ENCODE data around the gene ATP4A. TPM values are rescaled to one million over a fixed set of nuclear protein-coding genes. Genes with fewer than 3 reads are reported as not detected.

The ATP4A gene
- polyA plus RNA-seq, 1 donor from 2014 or later = not detected

DNA sequence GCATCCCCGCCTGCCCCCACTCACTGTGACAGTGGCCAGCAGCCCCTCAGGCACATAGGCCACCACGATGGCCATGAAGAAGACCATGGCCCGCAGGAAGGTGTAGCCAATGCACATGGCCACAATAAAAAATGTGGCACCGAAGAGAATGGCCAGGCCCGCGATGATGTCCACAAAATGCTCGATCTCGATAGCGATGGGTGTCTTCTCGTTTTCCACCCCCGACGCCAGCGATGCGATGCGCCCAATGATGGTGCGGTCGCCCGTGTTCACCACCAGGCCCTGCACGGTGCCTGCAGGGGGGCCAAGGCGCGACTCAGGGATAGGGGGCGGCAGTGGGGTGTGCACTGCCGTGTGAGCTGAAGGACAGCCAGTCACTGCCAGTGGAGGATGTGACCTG is 3.7 kb downstream of the ATP4A start:
- Histone ChIP-seq H2AFZ (ENCODE audit: low read depth, low read length) (no peak overlapping the region), H3K9ac (ENCODE audit: low read length) (no peak overlapping the region), H3K9me2 (ENCODE audit: insufficient read depth, low read length) (no peaks in the 10 kb centered on the region), H3K27ac (ENCODE audit: low read length) (no peak overlapping the region), H3K9me3 (ENCODE audit: low read length) (no peaks in the 10 kb centered on the region), H3F3A (ENCODE audit: insufficient read depth, low read length, poor library complexity, severe bottlenecking) (no peaks in the 10 kb centered on the region), H3K79me2 (replicated peaks; ENCODE audit: insufficient read depth, low read length) (no peaks in the 10 kb centered on the region), H3K4me2 (ENCODE audit: low read length) (no peak overlapping the region), H3K4me3 (ENCODE audit: low read length) (no peak overlapping the region), H3K27me3 (ENCODE audit: insufficient read depth, low read depth, low read length) (peaks cover 30% of the 10 kb centered on the region), H3K36me3 (ENCODE audit: insufficient read depth, low read length) (no peaks in the 10 kb centered on the region), H4K20me1 (ENCODE audit: insufficient read depth) (no peaks in the 10 kb centered on the region)
- TF ChIP-seq SMC3 (conservative IDR thresholded peaks at IDR 0.05; ENCODE audit: poor library complexity) (no peak), MXI1 (conservative IDR thresholded peaks at IDR 0.05; ENCODE audit: poor library complexity, severe bottlenecking) (no peak), RAD21 (conservative IDR thresholded peaks at IDR 0.05) (no peak)
- TF ChIP-seq, protein P1, sequence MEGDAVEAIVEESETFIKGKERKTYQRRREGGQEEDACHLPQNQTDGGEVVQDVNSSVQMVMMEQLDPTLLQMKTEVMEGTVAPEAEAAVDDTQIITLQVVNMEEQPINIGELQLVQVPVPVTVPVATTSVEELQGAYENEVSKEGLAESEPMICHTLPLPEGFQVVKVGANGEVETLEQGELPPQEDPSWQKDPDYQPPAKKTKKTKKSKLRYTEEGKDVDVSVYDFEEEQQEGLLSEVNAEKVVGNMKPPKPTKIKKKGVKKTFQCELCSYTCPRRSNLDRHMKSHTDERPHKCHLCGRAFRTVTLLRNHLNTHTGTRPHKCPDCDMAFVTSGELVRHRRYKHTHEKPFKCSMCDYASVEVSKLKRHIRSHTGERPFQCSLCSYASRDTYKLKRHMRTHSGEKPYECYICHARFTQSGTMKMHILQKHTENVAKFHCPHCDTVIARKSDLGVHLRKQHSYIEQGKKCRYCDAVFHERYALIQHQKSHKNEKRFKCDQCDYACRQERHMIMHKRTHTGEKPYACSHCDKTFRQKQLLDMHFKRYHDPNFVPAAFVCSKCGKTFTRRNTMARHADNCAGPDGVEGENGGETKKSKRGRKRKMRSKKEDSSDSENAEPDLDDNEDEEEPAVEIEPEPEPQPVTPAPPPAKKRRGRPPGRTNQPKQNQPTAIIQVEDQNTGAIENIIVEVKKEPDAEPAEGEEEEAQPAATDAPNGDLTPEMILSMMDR (IDR thresholded peaks at IDR 0.05; ENCODE audit: poor library complexity, severe bottlenecking) = no peak
- TF ChIP-seq, protein P2, sequence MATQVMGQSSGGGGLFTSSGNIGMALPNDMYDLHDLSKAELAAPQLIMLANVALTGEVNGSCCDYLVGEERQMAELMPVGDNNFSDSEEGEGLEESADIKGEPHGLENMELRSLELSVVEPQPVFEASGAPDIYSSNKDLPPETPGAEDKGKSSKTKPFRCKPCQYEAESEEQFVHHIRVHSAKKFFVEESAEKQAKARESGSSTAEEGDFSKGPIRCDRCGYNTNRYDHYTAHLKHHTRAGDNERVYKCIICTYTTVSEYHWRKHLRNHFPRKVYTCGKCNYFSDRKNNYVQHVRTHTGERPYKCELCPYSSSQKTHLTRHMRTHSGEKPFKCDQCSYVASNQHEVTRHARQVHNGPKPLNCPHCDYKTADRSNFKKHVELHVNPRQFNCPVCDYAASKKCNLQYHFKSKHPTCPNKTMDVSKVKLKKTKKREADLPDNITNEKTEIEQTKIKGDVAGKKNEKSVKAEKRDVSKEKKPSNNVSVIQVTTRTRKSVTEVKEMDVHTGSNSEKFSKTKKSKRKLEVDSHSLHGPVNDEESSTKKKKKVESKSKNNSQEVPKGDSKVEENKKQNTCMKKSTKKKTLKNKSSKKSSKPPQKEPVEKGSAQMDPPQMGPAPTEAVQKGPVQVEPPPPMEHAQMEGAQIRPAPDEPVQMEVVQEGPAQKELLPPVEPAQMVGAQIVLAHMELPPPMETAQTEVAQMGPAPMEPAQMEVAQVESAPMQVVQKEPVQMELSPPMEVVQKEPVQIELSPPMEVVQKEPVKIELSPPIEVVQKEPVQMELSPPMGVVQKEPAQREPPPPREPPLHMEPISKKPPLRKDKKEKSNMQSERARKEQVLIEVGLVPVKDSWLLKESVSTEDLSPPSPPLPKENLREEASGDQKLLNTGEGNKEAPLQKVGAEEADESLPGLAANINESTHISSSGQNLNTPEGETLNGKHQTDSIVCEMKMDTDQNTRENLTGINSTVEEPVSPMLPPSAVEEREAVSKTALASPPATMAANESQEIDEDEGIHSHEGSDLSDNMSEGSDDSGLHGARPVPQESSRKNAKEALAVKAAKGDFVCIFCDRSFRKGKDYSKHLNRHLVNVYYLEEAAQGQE (IDR thresholded peaks at IDR 0.05; ENCODE audit: borderline replicate concordance) = no peak

DNA sequence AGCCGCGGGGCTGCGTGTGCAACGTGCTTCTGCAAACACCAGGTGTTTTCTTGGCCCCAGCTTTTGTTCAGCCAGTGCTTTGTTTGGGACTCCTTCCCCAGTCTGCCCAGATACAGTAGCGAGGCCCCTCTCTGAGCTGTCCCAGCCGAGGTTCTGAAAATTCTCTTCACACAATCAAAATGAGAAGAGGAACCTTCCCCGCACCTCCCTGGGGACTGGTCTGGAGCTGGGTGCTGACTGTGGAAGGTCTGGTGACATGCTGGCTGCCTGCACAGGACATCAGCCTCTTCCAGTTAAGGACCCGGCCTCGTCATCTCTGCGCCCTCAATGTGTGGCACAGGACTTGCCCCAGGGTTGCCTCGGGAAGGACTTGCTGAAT is 4.2 kb downstream of the ATP4A start:
- H3K36me3 ChIP-seq (ENCODE audit: insufficient read depth, low read length) = no peaks in the 10 kb centered on the region
- TF ChIP-seq, protein P2 (IDR thresholded peaks at IDR 0.05; ENCODE audit: borderline replicate concordance) = no peak
- TF ChIP-seq POLR2AphosphoS5 (IDR thresholded peaks at IDR 0.05) (no peak), MXI1 (conservative IDR thresholded peaks at IDR 0.05; ENCODE audit: poor library complexity, severe bottlenecking) (no peak), EZH2 (IDR thresholded peaks at IDR 0.05; ENCODE audit: borderline replicate concordance, insufficient read depth, low read length, poor library complexity, severe bottlenecking) (no peak), TAF1 (IDR thresholded peaks at IDR 0.05; ENCODE audit: low read depth) (no peak), SMC3 (conservative IDR thresholded peaks at IDR 0.05; ENCODE audit: poor library complexity) (no peak), RAD21 (conservative IDR thresholded peaks at IDR 0.05) (no peak), EP300 (conservative IDR thresholded peaks at IDR 0.05; ENCODE audit: poor library complexity, severe bottlenecking) (no peak)
- TF ChIP-seq, protein P1 (IDR thresholded peaks at IDR 0.05; ENCODE audit: poor library complexity, severe bottlenecking) = no peak
- no peaks in the 10 kb centered on the region for H3K9me3 ChIP-seq (ENCODE audit: low read length)
- H4K20me1 ChIP-seq (ENCODE audit: insufficient read depth) = no peaks in the 10 kb centered on the region
- no peak overlapping the region for H3K9ac ChIP-seq (ENCODE audit: low read length)
- H3K4me2 ChIP-seq (ENCODE audit: low read length) = no peak overlapping the region
- H3K4me3 ChIP-seq (ENCODE audit: low read length) = no peak overlapping the region
- H3K27ac ChIP-seq (ENCODE audit: low read length) = no peak overlapping the region
- peaks cover 30% of the 10 kb centered on the region for H3K27me3 ChIP-seq (ENCODE audit: insufficient read depth, low read depth, low read length)
- no peaks in the 10 kb centered on the region for H3K79me2 ChIP-seq (replicated peaks; ENCODE audit: insufficient read depth, low read length)
- H3K9me2 ChIP-seq (ENCODE audit: insufficient read depth, low read length) = no peaks in the 10 kb centered on the region
- no peak overlapping the region for H2AFZ ChIP-seq (ENCODE audit: low read depth, low read length)
- no peaks in the 10 kb centered on the region for H3F3A ChIP-seq (ENCODE audit: insufficient read depth, low read length, poor library complexity, severe bottlenecking)
